Naive thymus-derived CD4-positive, alpha-beta T cell (primary cell): ENCODE measurements around the gene MGAT3. TPM values are rescaled to one million over a fixed set of nuclear protein-coding genes. Genes with fewer than 3 reads are reported as not detected.

ENCODE experiments used
- ATAC-seq: fragments of 150-1000 bp; cut with Tn5 transposase; 2 replicates; pipeline ENCODE4 v1.10.0; 2021; ENCODE audit warnings: mild to moderate bottlenecking, moderate library complexity
- CTCF ChIA-PET: fragments of 350-600 bp; sonication (Branson Sonifier 250); formaldehyde crosslinking; loops from one replicate; lab custom pipeline; 2021; ENCODE audit warnings: antibody characterized with exemption; lab: Charles Lee
- POLR2A ChIA-PET: fragments of 350-600 bp; sonication (Branson Sonifier 250); formaldehyde crosslinking; loops from one replicate; lab custom pipeline; 2021; ENCODE audit warnings: antibody characterized with exemption, inconsistent platforms; lab: Charles Lee
- DNase-seq, 9 donors: peaks; one replicate each; pipeline versions ENCODE4 v3.0.0 to v3.0.0-alpha.2; 2020 to 2022; ENCODE audit warnings: mixed read lengths in 1 of 9
- H3K27ac ChIP-seq: one replicate; pipeline ENCODE4 v1.7.0; 2013; ENCODE audit warnings: mild to moderate bottlenecking, low read depth, low read length, moderate library complexity
- H3K27me3 ChIP-seq, 2 donors: one replicate each; pipeline ENCODE4 v1.7.0; 2013; ENCODE audit warnings: low read length in 2 of 2, mild to moderate bottlenecking in 2 of 2, moderate library complexity in 2 of 2; ENCODE audit not compliant: control insufficient read depth in 2 of 2, insufficient read depth in 2 of 2
- H3K36me3 ChIP-seq, 3 experiments: 1 replicate in 2 of 3; 2 replicates in 1 of 3; pipeline ENCODE4 v1.7.0; 2013; ENCODE audit warnings: low read length in 3 of 3, mild to moderate bottlenecking in 3 of 3, moderate library complexity in 1 of 3; ENCODE audit not compliant: insufficient read depth in 3 of 3, control insufficient read depth in 2 of 3
- H3K4me1 ChIP-seq, 2 donors: one replicate each; pipeline ENCODE4 v1.7.0; 2013; ENCODE audit warnings: low read length in 2 of 2, mild to moderate bottlenecking in 2 of 2, moderate library complexity in 1 of 2; ENCODE audit not compliant: control insufficient read depth in 2 of 2, insufficient read depth in 2 of 2
- H3K4me3 ChIP-seq: 2 replicates; pipeline ENCODE4 v1.7.0; 2013; ENCODE audit warnings: mild to moderate bottlenecking, low read length
- H3K9me3 ChIP-seq, 3 experiments: 1 replicate in 2 of 3; 2 replicates in 1 of 3; pipeline ENCODE4 v1.7.0; 2013; ENCODE audit warnings: low read length in 3 of 3; ENCODE audit not compliant: control insufficient read depth in 2 of 3
- H3K27ac Mint-ChIP-seq, 9 donors: one replicate each; pipeline ENCODE4 v1.8.0; 2020 to 2022; ENCODE audit warnings: mixed read lengths in 9 of 9, mild to moderate bottlenecking in 8 of 9, moderate library complexity in 5 of 9, inconsistent platforms in 2 of 9
- H3K27me3 Mint-ChIP-seq, 5 donors: one replicate each; pipeline ENCODE4 v1.8.0; 2021 to 2022; ENCODE audit warnings: mixed read lengths in 5 of 5, mild to moderate bottlenecking in 1 of 5
- H3K36me3 Mint-ChIP-seq, 5 donors: one replicate each; pipeline ENCODE4 v1.8.0; 2020 to 2022; ENCODE audit warnings: mixed read lengths in 5 of 5, mild to moderate bottlenecking in 3 of 5, inconsistent platforms in 1 of 5
- H3K4me1 Mint-ChIP-seq, 7 donors: one replicate each; pipeline ENCODE4 v1.8.0; 2020 to 2022; ENCODE audit warnings: mixed read lengths in 7 of 7, mild to moderate bottlenecking in 3 of 7, inconsistent platforms in 1 of 7
- H3K4me3 Mint-ChIP-seq, 10 donors: one replicate each; pipeline ENCODE4 v1.8.0; 2020 to 2022; ENCODE audit warnings: mild to moderate bottlenecking in 10 of 10, mixed read lengths in 10 of 10, moderate library complexity in 6 of 10, inconsistent platforms in 2 of 10
- H3K9me3 Mint-ChIP-seq, 11 donors: one replicate each; pipeline ENCODE4 v1.8.0; 2020 to 2022; ENCODE audit warnings: mixed read lengths in 11 of 11, mild to moderate bottlenecking in 4 of 11, inconsistent platforms in 1 of 11, moderate library complexity in 1 of 11
- intact Hi-C, 2 donors: fragments of 100-400 bp; cut with micrococcal nuclease; formaldehyde crosslinking; loops; one replicate each; pipeline ENCODE4 v1.15.1; 2023
- polyA plus RNA-seq, 2 donors: library from polyadenylated mRNA; unstranded; fragments of 300-500 nt; fragmentation: Illumina TruSeq; gene quantifications; one replicate each; pipeline ENCODE4 v1.2.3, GENCODE V29; 2021
- total RNA-seq, 6 experiments: library from RNA in 5 of 6; stranded (reverse) in 5 of 6; gene quantifications; 1 replicate in 5 of 6; 2 replicates in 1 of 6; pipeline ENCODE4 v1.2.3 and lab custom pipeline; 2021 to 2026

MGAT3 gene
- total and polyA plus RNA-seq, 7 experiments from 2014 or later = 0.57 to 3.2 (median 1.0) TPM; not detected in 2

- Histone ChIP-seq H3K27me3 (no peaks in the 10 kb centered on the region), H3K4me1 (no peaks in the 10 kb centered on the region), H3K36me3 (peaks cover 0 to 82% (median 7%) of the 10 kb centered on the region in 3 experiments), H3K27ac (no peak overlapping the region), H3K9me3 (no peaks in the 10 kb centered on the region), H3K4me3 (no peak overlapping the region)
- Mint-ChIP-seq H3K9me3 (peaks cover 0 to 1% (median 0%) of the 10 kb centered on the region in 11 donors), H3K27ac (no peak overlapping the region), H3K4me3 (no peak overlapping the region), H3K4me1 (peaks cover 0 to 2% (median 0%) of the 10 kb centered on the region in 7 donors), H3K36me3 (peaks cover 0 to 35% (median 4%) of the 10 kb centered on the region in 5 donors), H3K27me3 (no peaks in the 10 kb centered on the region)
- intact Hi-C loops = no loop called here
- ChIA-PET CTCF (no interaction called here), POLR2A (no interaction called here)
- no peak for DNase-seq
- ATAC-seq = no peak
Measured at GRCh38 chr22:39430576-39431150, 26.1 kb upstream of the MGAT3 start.

- Histone ChIP-seq H3K27me3 (no peaks in the 10 kb centered on the region), H3K4me1 (no peaks in the 10 kb centered on the region), H3K9me3 (no peaks in the 10 kb centered on the region), H3K27ac (no peak overlapping the region), H3K36me3 (peaks cover 0 to 78% (median 7%) of the 10 kb centered on the region in 3 experiments), H3K4me3 (no peak overlapping the region)
- Mint-ChIP-seq H3K27me3 (no peaks in the 10 kb centered on the region), H3K4me3 (no peak overlapping the region), H3K36me3 (peaks cover 0 to 30% (median 4%) of the 10 kb centered on the region in 5 donors), H3K9me3 (peaks cover 0 to 1% (median 0%) of the 10 kb centered on the region in 11 donors), H3K4me1 (peaks cover 0 to 2% (median 0%) of the 10 kb centered on the region in 7 donors), H3K27ac (peak overlapping the region in 1 of 9 donors; percentile 58)
- no peak for ATAC-seq
- POLR2A ChIA-PET = no interaction called here
- intact Hi-C loops = no loop called here
- no peak for DNase-seq
- CTCF ChIA-PET = no interaction called here
Measured at GRCh38 chr22:39431216-39431801, 25.5 kb upstream of the MGAT3 start.

GRCh38 chr22:39431821-39432251, 25.0 kb upstream of the MGAT3 start:
- no peaks in the 10 kb centered on the region for H3K4me1 ChIP-seq
- no peak overlapping the region for H3K4me3 ChIP-seq
- Mint-ChIP-seq H3K36me3 (peaks cover 0 to 26% (median 4%) of the 10 kb centered on the region in 5 donors), H3K27me3 (no peaks in the 10 kb centered on the region), H3K4me3 (no peak overlapping the region), H3K9me3 (peaks cover 0 to 1% (median 0%) of the 10 kb centered on the region in 11 donors), H3K27ac (peak overlapping the region in 2 of 9 donors; percentile 9 to 58), H3K4me1 (peaks cover 0 to 2% (median 0%) of the 10 kb centered on the region in 7 donors)
- no peaks in the 10 kb centered on the region for H3K9me3 ChIP-seq
- no peaks in the 10 kb centered on the region for H3K27me3 ChIP-seq
- no peak overlapping the region for H3K27ac ChIP-seq
- DNase-seq (no peak), ATAC-seq (no peak)
- H3K36me3 ChIP-seq = peaks cover 0 to 73% (median 7%) of the 10 kb centered on the region in 3 experiments
- intact Hi-C loops = no loop called here
- ChIA-PET POLR2A (interaction anchor here (1.2 kb wide), 1 partner anchor 113 kb away, joined by 4 read pairs; the partner anchor contains the start of gene RPL3), CTCF (no interaction called here)

- H3K4me1 ChIP-seq = peaks cover 0 to 1% of the 10 kb centered on the region in 2 donors
- intact Hi-C loops = no loop called here
- ChIA-PET POLR2A (interaction anchor here (1.2 kb wide), 1 partner anchor 113 kb away, joined by 4 read pairs; the partner anchor contains the start of gene RPL3), CTCF (interaction anchor here (0.8 kb wide), 1 partner anchor 33 kb away, joined by 3 read pairs; the partner anchor contains the start of gene TAB1)
- no peak overlapping the region for H3K4me3 ChIP-seq
- H3K4me1 Mint-ChIP-seq = peaks cover 0 to 5% (median 5%) of the 10 kb centered on the region in 7 donors
- no peaks in the 10 kb centered on the region for H3K27me3 Mint-ChIP-seq
- no peak for ATAC-seq
- no peak for DNase-seq
- no peak overlapping the region for H3K4me3 Mint-ChIP-seq
- no peaks in the 10 kb centered on the region for H3K9me3 ChIP-seq
- H3K27ac ChIP-seq = no peak overlapping the region
- no peak overlapping the region for H3K27ac Mint-ChIP-seq
- H3K27me3 ChIP-seq = no peaks in the 10 kb centered on the region
- H3K36me3 ChIP-seq = peaks cover 0 to 67% (median 7%) of the 10 kb centered on the region in 3 experiments
- peaks cover 0 to 22% (median 2%) of the 10 kb centered on the region in 5 donors for H3K36me3 Mint-ChIP-seq
- peaks cover 0 to 1% (median 0%) of the 10 kb centered on the region in 11 donors for H3K9me3 Mint-ChIP-seq
Measured at GRCh38 chr22:39432361-39432811, 24.4 kb upstream of the MGAT3 start.

GRCh38 chr22:39433476-39434242, 23.2 kb upstream of the MGAT3 start:
- Mint-ChIP-seq H3K36me3 (peaks cover 0 to 14% (median 2%) of the 10 kb centered on the region in 5 donors), H3K27ac (no peak overlapping the region), H3K4me3 (no peak overlapping the region), H3K4me1 (peaks cover 0 to 13% (median 7%) of the 10 kb centered on the region in 7 donors), H3K27me3 (peaks cover 0 to under 1% (median 0%) of the 10 kb centered on the region in 5 donors), H3K9me3 (no peaks in the 10 kb centered on the region)
- CTCF ChIA-PET = interaction anchor here (0.5 kb wide), 1 partner anchor 39 kb away, joined by 7 read pairs; no protein-coding TSS in a partner anchor
- POLR2A ChIA-PET = interaction anchor here (0.5 to 1.5 kb wide), 4 partner anchors 11 to 40 kb away, joined by 4 to 5 read pairs (median 4); partner anchors contain the start of gene TAB1
- H3K9me3 ChIP-seq = no peaks in the 10 kb centered on the region
- DNase-seq (no peak), ATAC-seq (no peak)
- H3K36me3 ChIP-seq = peaks cover 0 to 55% (median 0%) of the 10 kb centered on the region in 3 experiments
- intact Hi-C loops = no loop called here
- no peak overlapping the region for H3K4me3 ChIP-seq
- H3K27me3 ChIP-seq = no peaks in the 10 kb centered on the region
- H3K4me1 ChIP-seq = peaks cover 0 to 11% of the 10 kb centered on the region in 2 donors
- no peak overlapping the region for H3K27ac ChIP-seq

GRCh38 chr22:39434243-39434653, 22.6 kb upstream of the MGAT3 start:
- no peak for ATAC-seq
- peaks cover 0 to 49% (median 0%) of the 10 kb centered on the region in 3 experiments for H3K36me3 ChIP-seq
- no peak overlapping the region for H3K27ac Mint-ChIP-seq

More at GRCh38 chr22:39434243-39434653, 22.6 kb upstream of the MGAT3 start:
- peaks cover 0 to 7% (median 5%) of the 10 kb centered on the region in 5 donors for H3K27me3 Mint-ChIP-seq
- no peak overlapping the region for H3K4me3 Mint-ChIP-seq
- DNase-seq = no peak
- CTCF ChIA-PET = interaction anchor here (0.5 kb wide), 1 partner anchor 40 kb away, joined by 7 read pairs; no protein-coding TSS in a partner anchor
- H3K4me1 Mint-ChIP-seq = peaks cover 0 to 18% (median 7%) of the 10 kb centered on the region in 7 donors
- intact Hi-C loops = no loop called here
- H3K4me3 ChIP-seq = no peak overlapping the region
- H3K27me3 ChIP-seq = peaks cover 0 to 2% of the 10 kb centered on the region in 2 donors
- no peaks in the 10 kb centered on the region for H3K9me3 ChIP-seq
- POLR2A ChIA-PET = interaction anchor here (0.5 to 1.5 kb wide), 4 partner anchors 10 to 41 kb away, joined by 4 to 5 read pairs (median 4); partner anchors contain the start of gene TAB1
- H3K9me3 Mint-ChIP-seq = no peaks in the 10 kb centered on the region
- H3K36me3 Mint-ChIP-seq = peaks cover 0 to 14% (median 2%) of the 10 kb centered on the region in 5 donors
- no peak overlapping the region for H3K27ac ChIP-seq
- peaks cover 0 to 11% of the 10 kb centered on the region in 2 donors for H3K4me1 ChIP-seq
